Stimulated activated CD8-positive, alpha-beta memory T cell treated with anti-CD3 and anti-CD28 coated beads, Interleukin-2, amount 100 ng/mL, for 1 hour (primary cell): ENCODE data around the gene ST7.

Experiments used
- DNase-seq, 2 donors: peaks; one replicate each; pipeline ENCODE4 v3.0.0-alpha.2; 2020; ENCODE audit warnings: low read depth in 2 of 2

ST7 gene

GRCh38 chr7:117067340-117067739, 114.0 kb downstream of the ST7 start:
- no peak for DNase-seq

DNA sequence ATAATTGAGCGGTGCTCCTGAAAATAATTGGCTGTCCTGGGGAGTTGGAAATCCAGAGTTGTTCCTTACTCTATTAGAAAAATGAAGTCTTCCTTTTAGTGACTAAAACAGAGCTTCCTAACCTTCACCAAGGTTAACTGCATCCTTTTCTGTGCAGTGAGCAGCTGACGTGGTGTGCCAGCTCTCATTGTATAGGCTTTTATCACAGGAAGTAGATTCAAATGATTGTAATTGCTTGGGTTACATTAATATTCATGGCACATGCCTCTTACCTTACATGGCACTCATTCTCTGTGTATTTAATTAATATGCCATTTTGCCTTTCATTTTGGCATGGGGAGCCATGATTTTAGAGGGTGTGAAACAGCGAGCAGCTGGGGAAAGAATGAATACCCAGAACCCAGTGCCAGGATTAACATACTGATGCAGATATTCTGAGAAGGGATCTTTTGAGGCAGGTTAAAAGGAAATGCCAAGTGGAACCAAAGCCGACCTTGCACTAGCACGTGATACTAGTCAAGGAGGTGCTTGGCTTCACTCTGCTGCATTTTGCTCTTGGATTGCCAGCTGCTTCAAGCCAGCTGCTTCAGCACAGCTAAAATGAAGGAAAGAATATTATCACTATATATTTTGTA, 115.3 kb downstream of the ST7 start:
- no peak for DNase-seq

DNA sequence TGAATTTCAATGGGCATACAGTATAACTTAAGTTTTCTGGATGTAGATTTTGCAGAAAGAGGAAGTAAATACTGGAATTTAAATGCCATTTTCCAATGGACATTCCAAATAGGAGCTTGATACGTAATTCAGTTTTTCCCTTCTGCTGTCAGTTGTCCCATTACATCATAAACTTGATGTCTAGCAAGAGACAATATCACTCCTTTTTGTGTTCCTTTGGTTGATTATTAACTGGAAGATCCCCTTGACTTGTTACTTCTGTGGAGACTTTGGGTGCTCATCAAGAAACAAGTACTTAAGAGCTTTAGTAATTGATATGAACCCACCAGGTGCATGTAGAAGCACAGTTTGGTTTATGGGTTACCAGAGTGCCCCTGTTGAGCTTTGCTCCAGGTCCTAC, 116.1 kb downstream of the ST7 start:
- DNase-seq = no peak

DNA sequence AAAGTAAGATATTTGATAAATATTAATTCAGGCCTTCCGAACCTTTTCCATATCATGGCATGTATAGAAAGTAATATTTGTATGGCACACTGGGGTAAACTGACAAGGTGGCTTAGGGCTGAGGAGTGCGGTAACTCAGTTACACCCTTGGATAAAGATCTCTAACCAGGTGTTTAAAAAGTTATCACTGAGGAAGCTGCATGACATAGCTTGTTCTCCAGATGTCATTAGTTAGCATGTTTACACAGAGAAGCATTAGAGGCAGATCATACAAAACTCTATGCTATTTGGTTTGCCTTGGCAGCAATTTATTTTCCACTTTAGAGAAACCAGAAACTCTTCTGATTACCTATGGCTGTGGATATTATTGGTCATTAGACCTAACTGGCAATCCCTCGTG, 118.2 kb downstream of the ST7 start:
- no peak for DNase-seq

DNA sequence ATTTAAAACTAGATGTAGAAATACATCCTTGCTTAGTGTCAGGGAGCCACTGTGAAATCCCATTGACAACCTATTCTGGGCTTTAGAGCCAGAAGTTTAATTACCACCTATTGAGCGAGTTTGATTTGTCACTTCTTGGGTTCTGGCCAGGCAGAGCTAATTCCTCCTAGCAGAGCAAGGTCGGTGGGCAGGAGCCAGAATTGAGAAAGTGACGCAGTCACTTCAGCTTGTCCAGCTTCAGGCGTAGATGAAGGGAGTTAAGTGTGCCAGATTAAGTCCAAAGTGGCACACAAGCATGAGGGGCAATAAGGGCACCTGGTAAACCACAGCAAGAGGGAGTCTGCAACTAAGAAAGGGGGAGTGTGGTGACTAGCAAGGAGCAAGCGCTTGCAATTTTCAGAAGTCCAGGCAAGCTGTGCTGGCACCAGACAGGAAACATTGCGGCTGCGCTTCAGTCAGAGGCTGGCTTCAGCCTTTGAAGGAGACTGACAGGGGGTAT, 119.4 kb downstream of the ST7 start:
- no peak for DNase-seq

- no peak for DNase-seq
Measured at GRCh38 chr7:117074378-117074777, 121.1 kb downstream of the ST7 start.

- DNase-seq = no peak
Measured at GRCh38 chr7:117075934-117076333, 122.6 kb downstream of the ST7 start.

GRCh38 chr7:117076426-117076943, 123.2 kb downstream of the ST7 start:
- DNase-seq = no peak

- DNase-seq = no peak
Measured at GRCh38 chr7:117077658-117078057, 124.4 kb downstream of the ST7 start.

GRCh38 chr7:117082647-117083046, 129.3 kb downstream of the ST7 start:
- no peak for DNase-seq

DNA sequence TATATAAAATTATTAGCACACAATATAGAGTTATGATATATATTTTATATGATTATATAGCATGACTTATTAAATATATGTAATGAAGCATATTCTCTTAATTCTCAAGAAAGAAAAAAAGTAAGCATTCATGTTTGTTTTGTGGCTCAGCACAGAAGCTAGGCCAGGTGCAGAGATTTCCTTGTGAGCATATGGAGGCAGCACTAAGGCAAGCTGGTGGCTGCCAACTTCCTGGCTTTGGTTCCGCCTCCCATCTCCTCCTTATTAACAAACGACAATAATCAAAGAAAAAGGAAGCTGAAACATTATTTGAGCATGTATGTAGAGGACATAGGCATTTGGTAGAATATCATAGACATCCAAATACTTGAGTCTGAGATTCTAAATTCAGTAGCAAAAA, 130.3 kb downstream of the ST7 start:
- no peak for DNase-seq

DNA sequence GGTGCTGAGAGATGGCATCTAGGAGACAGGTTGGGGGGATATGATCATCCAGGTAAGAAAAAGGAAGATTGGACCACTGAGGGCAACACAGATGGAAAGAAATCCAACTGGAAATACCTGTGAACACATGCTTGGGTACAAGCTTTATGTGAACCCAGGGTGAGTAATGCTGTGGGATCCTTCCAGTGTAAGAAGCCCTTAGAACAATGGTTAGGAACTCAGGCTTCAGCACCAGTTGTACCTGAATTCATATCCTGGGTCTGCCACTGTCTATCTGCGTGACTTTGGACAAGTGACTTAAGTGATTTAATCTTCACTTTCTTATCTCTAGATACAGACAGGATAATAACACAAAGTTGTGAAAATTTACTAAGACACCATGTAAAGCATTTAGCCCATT, 131.0 kb downstream of the ST7 start:
- no peak for DNase-seq

DNA sequence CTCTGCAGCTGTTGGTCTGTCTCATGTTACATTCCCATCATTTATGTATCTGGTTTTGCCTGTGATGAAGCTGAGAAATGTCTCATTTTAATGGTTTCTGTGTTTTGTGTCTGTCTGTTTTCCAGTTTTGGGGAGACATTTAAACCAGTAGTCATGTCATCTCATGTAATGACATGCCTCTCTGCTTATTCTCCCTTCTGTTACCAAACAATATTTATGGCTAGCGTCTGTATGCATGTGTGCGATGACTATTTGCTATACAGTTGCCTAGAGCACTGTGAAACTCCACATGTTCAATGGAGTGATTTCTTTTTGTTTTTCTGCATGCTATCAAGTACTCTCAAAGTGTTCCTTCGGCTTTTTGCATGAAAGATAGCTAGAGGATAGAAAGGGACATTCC, 132.0 kb downstream of the ST7 start:
- no peak for DNase-seq

DNA sequence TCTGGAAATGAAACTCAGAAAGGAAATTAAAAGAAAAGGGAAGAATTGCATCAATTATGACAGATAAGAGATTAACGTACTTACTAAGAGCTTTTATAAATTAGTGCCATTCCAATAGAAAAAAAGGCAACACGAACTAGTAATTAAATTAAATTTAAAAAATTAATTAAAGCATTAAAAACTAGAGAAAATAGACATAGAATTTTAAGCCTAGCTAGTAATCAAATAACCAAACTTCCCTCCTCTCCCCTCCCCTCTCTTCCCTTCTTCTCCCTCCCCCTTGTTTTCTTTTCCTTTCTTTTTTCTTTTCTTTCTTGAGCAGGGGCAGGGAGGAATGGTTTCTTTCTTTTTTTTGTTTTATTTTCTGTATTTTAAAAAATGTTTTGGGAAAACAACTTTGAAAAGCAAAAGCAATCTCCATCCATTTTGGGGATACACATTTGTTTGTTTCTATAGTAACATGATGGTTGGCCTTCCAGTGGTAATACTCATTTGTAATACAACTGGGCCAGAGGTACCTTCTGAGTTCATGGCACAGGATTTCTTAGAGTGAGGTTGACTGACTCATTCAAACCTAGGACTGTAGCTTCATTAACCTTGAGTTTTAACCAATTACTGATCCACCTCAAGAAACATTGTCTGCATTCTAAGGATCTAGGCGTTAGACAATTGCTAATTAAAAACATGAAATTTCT, 132.6 kb downstream of the ST7 start:
- no peak for DNase-seq

GRCh38 chr7:117086788-117087187, 133.5 kb downstream of the ST7 start:
- DNase-seq = no peak

DNA sequence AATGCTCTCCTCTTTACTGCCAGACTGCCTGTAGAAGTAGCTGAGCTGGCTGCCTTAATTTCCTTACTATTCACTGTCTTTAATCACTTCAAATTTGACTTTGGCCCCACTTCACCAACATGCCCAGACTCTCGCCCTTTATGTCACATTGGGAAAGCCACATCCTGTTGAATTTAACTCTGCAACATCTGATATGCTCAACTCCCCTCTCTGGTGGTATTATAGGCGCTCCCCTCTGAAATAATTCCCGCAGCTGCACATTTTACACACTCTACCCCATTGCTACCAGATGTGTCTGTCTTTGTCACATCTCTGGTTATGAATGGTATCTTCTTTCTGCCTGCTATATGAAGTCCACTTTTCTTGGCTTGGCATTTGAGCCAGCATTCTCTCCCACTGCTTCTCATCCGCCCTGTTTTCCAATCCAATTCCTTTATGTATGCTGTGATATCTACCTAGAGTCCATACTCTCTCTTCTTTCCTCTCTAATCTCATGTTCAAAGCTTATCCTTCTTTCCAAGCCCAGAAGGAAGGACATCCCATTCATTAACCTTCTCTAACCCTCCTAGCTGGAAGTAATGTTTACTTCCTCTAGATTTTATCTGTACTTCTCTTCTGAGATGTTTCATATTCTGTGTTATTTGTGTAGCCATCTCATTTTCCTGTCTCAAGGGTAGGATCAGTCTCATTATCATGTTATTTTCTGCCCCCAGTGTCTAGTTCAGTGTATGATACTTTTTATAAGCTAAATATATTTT, 134.5 kb downstream of the ST7 start:
- DNase-seq = no peak

GRCh38 chr7:117088623-117089194, 135.4 kb downstream of the ST7 start:
- DNase-seq = no peak

DNA sequence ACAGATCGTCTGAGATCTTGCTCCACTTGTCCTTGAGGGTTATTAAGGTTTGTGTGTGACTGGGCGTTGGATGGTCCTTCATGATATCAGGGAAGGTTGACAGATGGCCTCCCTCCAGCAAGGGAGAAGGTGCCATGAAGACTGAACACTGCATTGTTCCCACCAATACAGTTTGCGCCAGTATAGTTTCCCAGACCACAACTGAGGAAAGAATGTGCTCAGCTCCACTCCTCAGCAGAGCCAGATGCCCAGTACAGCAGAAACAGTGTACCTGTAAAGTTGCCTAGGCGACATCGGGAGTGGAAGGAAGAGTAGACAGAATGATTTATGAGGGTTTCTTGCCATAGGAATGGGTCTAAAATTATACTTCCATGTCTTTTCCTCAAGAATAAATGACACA, 137.5 kb downstream of the ST7 start:
- no peak for DNase-seq

- no peak for DNase-seq
Measured at GRCh38 chr7:117091721-117092120, 138.4 kb downstream of the ST7 start.

- no peak for DNase-seq
Measured at GRCh38 chr7:117092785-117093184, 139.5 kb downstream of the ST7 start.

- DNase-seq = no peak
Measured at GRCh38 chr7:117094457-117094856, 141.2 kb downstream of the ST7 start.

GRCh38 chr7:117095055-117095454, 141.8 kb downstream of the ST7 start:
- DNase-seq = no peak
